Neural cell (in vitro differentiated cells): ENCODE data around the gene PDE7B. TPM values are rescaled to one million over a fixed set of nuclear protein-coding genes. Genes with fewer than 3 reads are reported as not detected.

Source experiments
- H2AFZ ChIP-seq: fragments of 200-600, 300-800 bp; sonication (generic), shearing (Covaris generic); 2 replicates; pipeline ENCODE4 v1.6.0; 2014; ENCODE audit warnings: low read depth, mild to moderate bottlenecking, antibody characterized with exemption, low read length, moderate library complexity
- H3F3A ChIP-seq: fragments of 200-600 bp; shearing (Covaris generic); 2 replicates; pipeline ENCODE4 v1.6.1; 2016; ENCODE audit warnings: mild to moderate bottlenecking, moderate library complexity, mixed read lengths, antibody characterized with exemption, low read length; ENCODE audit not compliant: insufficient read depth, poor library complexity, severe bottlenecking
- H3K27ac ChIP-seq: fragments of 200-600, 300-800 bp; sonication (generic), shearing (Covaris generic); 2 replicates; pipeline ENCODE4 v1.5.1; 2014; ENCODE audit warnings: mild to moderate bottlenecking, low read length, moderate library complexity
- H3K27me3 ChIP-seq: fragments of 300-800, 200-600 bp; sonication (generic), shearing (Covaris generic); 2 replicates; pipeline ENCODE4 v1.6.0; 2014; ENCODE audit warnings: mild to moderate bottlenecking, low read depth, low read length, moderate library complexity; ENCODE audit not compliant: insufficient read depth
- H3K36me3 ChIP-seq: fragments of 300-800, 200-600 bp; sonication (generic), shearing (Covaris generic); 2 replicates; pipeline ENCODE4 v1.5.1; 2014; ENCODE audit warnings: mild to moderate bottlenecking, antibody characterized with exemption, low read length, moderate library complexity; ENCODE audit not compliant: insufficient read depth
- H3K4me2 ChIP-seq: fragments of 300-800, 200-600 bp; sonication (generic), shearing (Covaris generic); 2 replicates; pipeline ENCODE4 v1.6.0; 2014; ENCODE audit warnings: mild to moderate bottlenecking, low read length
- H3K4me3 ChIP-seq: fragments of 300-800, 200-600 bp; sonication (generic), shearing (Covaris generic); 2 replicates; pipeline ENCODE4 v1.5.1; 2014; ENCODE audit warnings: mild to moderate bottlenecking, low read length, moderate library complexity
- H3K79me2 ChIP-seq: fragments of 200-600 bp; shearing (Covaris generic); replicated peaks from 2 replicates; pipeline ENCODE4 v1.6.0; 2014; ENCODE audit warnings: mild to moderate bottlenecking, low read length, moderate library complexity; ENCODE audit not compliant: insufficient read depth
- H3K9ac ChIP-seq: fragments of 300-800, 200-600 bp; sonication (generic), shearing (Covaris generic); 2 replicates; pipeline ENCODE4 v1.6.1; 2016; ENCODE audit warnings: mild to moderate bottlenecking, low read length, mixed read lengths
- H3K9me2 ChIP-seq: fragments of 200-600 bp; shearing (Covaris generic); 2 replicates; pipeline ENCODE4 v1.6.1; 2016; ENCODE audit warnings: mild to moderate bottlenecking, low read length, mixed read lengths; ENCODE audit not compliant: insufficient read depth
- H3K9me3 ChIP-seq: fragments of 200-600, 300-800 bp; sonication (generic), shearing (Covaris generic); 2 replicates; pipeline ENCODE4 v1.6.1; 2016; ENCODE audit warnings: mild to moderate bottlenecking, mixed run types, low read length, moderate library complexity, mixed read lengths
- H4K20me1 ChIP-seq: fragments of 200-600 bp; shearing (Covaris generic); 2 replicates; pipeline ENCODE4 v1.6.1; 2016; ENCODE audit warnings: mild to moderate bottlenecking, mixed run types; ENCODE audit not compliant: insufficient read depth
- EP300 ChIP-seq: fragments of 450-650 bp; conservative IDR thresholded peaks from 2 replicates; pipeline ENCODE4 v1.6.1; 2014; ENCODE audit warnings: antibody characterized with exemption, mild to moderate bottlenecking, moderate library complexity; ENCODE audit not compliant: poor library complexity, severe bottlenecking
- EZH2 ChIP-seq: fragments of 200-600, 300-800 bp; shearing (Covaris generic), sonication (generic); IDR thresholded peaks from 2 replicates; pipeline ENCODE4 v1.6.1; 2014; ENCODE audit warnings: antibody characterized with exemption, low read length, borderline replicate concordance, mild to moderate bottlenecking; ENCODE audit not compliant: insufficient read depth, poor library complexity, severe bottlenecking
- MXI1 ChIP-seq: fragments of 450-650 bp; conservative IDR thresholded peaks from 2 replicates; pipeline ENCODE4 v1.6.1; 2014; ENCODE audit warnings: antibody characterized with exemption, mild to moderate bottlenecking; ENCODE audit not compliant: poor library complexity, severe bottlenecking
- POLR2AphosphoS5 ChIP-seq: IDR thresholded peaks from 2 replicates; pipeline ENCODE4 v1.6.1; 2012
- RAD21 ChIP-seq: fragments of 450-650 bp; conservative IDR thresholded peaks from 2 replicates; pipeline ENCODE4 v1.6.1; 2014; ENCODE audit warnings: antibody characterized with exemption, mild to moderate bottlenecking, moderate library complexity
- SMC3 ChIP-seq: fragments of 450-650 bp; conservative IDR thresholded peaks from 2 replicates; pipeline ENCODE4 v1.6.1; 2014; ENCODE audit warnings: antibody characterized with exemption, mild to moderate bottlenecking, moderate library complexity; ENCODE audit not compliant: poor library complexity
- TAF1 ChIP-seq: IDR thresholded peaks from 2 replicates; pipeline ENCODE4 v1.6.1; 2012; ENCODE audit warnings: low read depth
- polyA plus RNA-seq: library from polyadenylated mRNA; depleted of rRNA; stranded (reverse); fragments of >200 nt; gene quantifications from 2 replicates; pipeline ENCODE4 v1.2.3, GENCODE V29; 2014
- TF ChIP-seq, protein P1 (sequence below): fragments of 450-650 bp; IDR thresholded peaks from 2 replicates; pipeline ENCODE4 v1.5.1; 2014; ENCODE audit warnings: antibody characterized with exemption, mild to moderate bottlenecking, moderate library complexity; ENCODE audit not compliant: poor library complexity, severe bottlenecking
- TF ChIP-seq, protein P2 (sequence below): IDR thresholded peaks from 2 replicates; pipeline ENCODE4 v1.6.1; 2012; ENCODE audit warnings: borderline replicate concordance

The PDE7B gene
- polyA plus RNA-seq, 1 donor from 2014 or later, result 5.9 TPM

DNA sequence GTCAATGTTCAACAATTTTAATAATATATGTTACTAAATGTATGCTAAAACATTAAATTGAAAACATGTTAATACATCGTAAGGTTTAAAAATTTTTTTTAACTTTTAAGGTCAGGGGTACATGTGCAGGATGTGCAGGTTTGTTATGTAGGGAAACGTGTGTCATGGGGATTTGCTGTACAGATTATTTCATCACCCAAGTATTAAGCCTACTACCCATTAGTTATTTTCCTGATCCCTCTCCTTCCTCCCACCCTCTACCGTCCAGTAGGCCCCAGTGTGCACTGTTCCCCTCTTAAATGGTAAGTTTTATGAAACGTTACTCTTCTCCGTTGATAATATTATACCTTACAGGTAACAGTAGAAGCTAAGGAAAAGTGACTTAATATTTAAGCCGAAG lies 15.8 kb downstream of the PDE7B start:
- H3K4me3 ChIP-seq, result no peak overlapping the region
- TF ChIP-seq RAD21 (no peak), MXI1 (no peak), TAF1 (no peak), EZH2 (no peak), SMC3 (no peak), POLR2AphosphoS5 (no peak)
- TF ChIP-seq, protein P1, sequence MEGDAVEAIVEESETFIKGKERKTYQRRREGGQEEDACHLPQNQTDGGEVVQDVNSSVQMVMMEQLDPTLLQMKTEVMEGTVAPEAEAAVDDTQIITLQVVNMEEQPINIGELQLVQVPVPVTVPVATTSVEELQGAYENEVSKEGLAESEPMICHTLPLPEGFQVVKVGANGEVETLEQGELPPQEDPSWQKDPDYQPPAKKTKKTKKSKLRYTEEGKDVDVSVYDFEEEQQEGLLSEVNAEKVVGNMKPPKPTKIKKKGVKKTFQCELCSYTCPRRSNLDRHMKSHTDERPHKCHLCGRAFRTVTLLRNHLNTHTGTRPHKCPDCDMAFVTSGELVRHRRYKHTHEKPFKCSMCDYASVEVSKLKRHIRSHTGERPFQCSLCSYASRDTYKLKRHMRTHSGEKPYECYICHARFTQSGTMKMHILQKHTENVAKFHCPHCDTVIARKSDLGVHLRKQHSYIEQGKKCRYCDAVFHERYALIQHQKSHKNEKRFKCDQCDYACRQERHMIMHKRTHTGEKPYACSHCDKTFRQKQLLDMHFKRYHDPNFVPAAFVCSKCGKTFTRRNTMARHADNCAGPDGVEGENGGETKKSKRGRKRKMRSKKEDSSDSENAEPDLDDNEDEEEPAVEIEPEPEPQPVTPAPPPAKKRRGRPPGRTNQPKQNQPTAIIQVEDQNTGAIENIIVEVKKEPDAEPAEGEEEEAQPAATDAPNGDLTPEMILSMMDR, result no peak
- TF ChIP-seq, protein P2, sequence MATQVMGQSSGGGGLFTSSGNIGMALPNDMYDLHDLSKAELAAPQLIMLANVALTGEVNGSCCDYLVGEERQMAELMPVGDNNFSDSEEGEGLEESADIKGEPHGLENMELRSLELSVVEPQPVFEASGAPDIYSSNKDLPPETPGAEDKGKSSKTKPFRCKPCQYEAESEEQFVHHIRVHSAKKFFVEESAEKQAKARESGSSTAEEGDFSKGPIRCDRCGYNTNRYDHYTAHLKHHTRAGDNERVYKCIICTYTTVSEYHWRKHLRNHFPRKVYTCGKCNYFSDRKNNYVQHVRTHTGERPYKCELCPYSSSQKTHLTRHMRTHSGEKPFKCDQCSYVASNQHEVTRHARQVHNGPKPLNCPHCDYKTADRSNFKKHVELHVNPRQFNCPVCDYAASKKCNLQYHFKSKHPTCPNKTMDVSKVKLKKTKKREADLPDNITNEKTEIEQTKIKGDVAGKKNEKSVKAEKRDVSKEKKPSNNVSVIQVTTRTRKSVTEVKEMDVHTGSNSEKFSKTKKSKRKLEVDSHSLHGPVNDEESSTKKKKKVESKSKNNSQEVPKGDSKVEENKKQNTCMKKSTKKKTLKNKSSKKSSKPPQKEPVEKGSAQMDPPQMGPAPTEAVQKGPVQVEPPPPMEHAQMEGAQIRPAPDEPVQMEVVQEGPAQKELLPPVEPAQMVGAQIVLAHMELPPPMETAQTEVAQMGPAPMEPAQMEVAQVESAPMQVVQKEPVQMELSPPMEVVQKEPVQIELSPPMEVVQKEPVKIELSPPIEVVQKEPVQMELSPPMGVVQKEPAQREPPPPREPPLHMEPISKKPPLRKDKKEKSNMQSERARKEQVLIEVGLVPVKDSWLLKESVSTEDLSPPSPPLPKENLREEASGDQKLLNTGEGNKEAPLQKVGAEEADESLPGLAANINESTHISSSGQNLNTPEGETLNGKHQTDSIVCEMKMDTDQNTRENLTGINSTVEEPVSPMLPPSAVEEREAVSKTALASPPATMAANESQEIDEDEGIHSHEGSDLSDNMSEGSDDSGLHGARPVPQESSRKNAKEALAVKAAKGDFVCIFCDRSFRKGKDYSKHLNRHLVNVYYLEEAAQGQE, result no peak
- H3K79me2 ChIP-seq, result no peaks in the 10 kb centered on the region
- H2AFZ ChIP-seq, result no peak overlapping the region
- H3K9me3 ChIP-seq, result no peaks in the 10 kb centered on the region
- no peak overlapping the region for H3K9ac ChIP-seq
- no peaks in the 10 kb centered on the region for H3K36me3 ChIP-seq
- H3K4me2 ChIP-seq, result no peak overlapping the region
- H3F3A ChIP-seq, result no peaks in the 10 kb centered on the region
- no peaks in the 10 kb centered on the region for H4K20me1 ChIP-seq
- no peaks in the 10 kb centered on the region for H3K27me3 ChIP-seq
- H3K27ac ChIP-seq, result no peak overlapping the region
- H3K9me2 ChIP-seq, result no peaks in the 10 kb centered on the region

DNA sequence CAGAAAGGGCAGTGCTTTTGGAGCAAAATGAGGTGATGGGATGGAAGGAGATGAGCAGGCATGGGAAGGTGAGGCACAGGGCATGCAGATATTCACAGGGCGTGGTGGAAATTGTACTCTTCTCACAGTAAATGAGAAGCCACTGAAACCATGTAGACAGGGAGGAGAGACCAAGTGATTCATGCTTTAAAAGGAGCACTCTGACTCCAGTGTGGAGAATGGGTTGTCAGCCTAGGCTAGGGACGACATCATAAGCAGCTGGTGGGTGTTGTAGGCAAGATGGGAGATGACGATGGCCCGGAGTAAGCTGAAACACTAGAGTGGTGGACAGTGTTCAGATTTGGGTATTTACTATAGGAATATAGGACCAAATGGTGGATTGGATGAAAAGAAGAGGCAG lies 18.4 kb downstream of the PDE7B start:
- Histone ChIP-seq H3K27me3 (no peaks in the 10 kb centered on the region), H3K9me3 (no peaks in the 10 kb centered on the region), H3K27ac (no peak overlapping the region), H3K4me3 (no peak overlapping the region), H3K36me3 (no peaks in the 10 kb centered on the region), H3K4me2 (no peak overlapping the region), H2AFZ (no peak overlapping the region), H3K79me2 (no peaks in the 10 kb centered on the region), H3K9me2 (no peaks in the 10 kb centered on the region), H4K20me1 (no peaks in the 10 kb centered on the region), H3F3A (no peaks in the 10 kb centered on the region), H3K9ac (no peak overlapping the region)
- TF ChIP-seq POLR2AphosphoS5 (no peak), EZH2 (no peak), TAF1 (no peak), MXI1 (no peak), EP300 (no peak), SMC3 (no peak), RAD21 (no peak)
- TF ChIP-seq, protein P1, result no peak
- TF ChIP-seq, protein P2, result no peak
